ENCODE data around the gene CAMK2D.

Gene CAMK2D

DNA sequence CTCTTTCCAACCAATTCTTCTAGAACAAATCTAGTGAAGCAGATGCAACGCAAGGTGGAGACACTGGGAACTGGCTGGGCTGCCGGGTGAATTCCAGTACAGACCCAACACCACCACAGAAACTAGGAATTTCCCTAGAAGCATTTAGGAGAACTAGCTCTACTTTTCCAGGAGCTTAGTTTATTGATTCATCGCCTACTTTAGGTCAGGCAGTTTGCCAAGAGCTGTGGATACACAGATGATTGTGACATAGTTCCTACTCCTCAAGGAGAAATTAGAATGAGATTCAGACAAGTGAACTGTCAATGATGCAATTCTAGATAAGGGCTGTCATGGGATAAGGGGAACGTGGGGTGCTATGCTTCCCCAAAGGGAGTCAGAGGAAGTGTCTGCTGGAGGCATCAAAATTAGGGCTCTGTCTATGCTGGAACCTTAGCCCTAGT is 350.0 kb downstream of the CAMK2D start:
- Histone ChIP-seq H3K4me1 (ENCODE audit: control insufficient read depth in 1 of 2, insufficient read depth in 1 of 2, low read depth in 1 of 2, low read length in 1 of 2) (no peaks in the 10 kb centered on the region), H3K4me3 (ENCODE audit: low read depth in 1 of 2, low read length in 1 of 2) (no peak overlapping the region), H3K27ac (no peak overlapping the region), H3K36me3 (no peaks in the 10 kb centered on the region), H3K9me3 (no peaks in the 10 kb centered on the region), H3K27me3 (no peaks in the 10 kb centered on the region)
- TF ChIP-seq, protein P1, sequence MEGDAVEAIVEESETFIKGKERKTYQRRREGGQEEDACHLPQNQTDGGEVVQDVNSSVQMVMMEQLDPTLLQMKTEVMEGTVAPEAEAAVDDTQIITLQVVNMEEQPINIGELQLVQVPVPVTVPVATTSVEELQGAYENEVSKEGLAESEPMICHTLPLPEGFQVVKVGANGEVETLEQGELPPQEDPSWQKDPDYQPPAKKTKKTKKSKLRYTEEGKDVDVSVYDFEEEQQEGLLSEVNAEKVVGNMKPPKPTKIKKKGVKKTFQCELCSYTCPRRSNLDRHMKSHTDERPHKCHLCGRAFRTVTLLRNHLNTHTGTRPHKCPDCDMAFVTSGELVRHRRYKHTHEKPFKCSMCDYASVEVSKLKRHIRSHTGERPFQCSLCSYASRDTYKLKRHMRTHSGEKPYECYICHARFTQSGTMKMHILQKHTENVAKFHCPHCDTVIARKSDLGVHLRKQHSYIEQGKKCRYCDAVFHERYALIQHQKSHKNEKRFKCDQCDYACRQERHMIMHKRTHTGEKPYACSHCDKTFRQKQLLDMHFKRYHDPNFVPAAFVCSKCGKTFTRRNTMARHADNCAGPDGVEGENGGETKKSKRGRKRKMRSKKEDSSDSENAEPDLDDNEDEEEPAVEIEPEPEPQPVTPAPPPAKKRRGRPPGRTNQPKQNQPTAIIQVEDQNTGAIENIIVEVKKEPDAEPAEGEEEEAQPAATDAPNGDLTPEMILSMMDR (IDR thresholded peaks at IDR 0.05), result no peak

DNA sequence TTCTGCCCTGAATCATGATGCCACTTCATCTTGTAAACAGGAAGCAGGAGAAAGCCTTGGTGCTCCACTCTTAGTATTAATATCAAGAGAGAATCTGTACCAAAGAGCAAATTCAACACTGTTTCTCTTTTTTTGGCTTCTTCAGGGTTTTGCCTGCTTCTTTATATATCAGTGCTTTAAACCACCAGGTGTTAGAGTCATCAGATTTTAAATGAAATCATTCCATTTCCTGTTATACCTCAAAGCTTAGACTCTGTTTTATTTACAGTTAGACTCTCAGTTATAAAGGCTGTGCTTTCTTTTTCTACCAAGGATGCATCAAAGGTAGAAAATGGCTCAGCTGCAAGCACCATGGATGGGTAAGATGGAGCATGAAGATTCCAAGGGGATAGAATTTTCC is 350.9 kb downstream of the CAMK2D start:
- TF ChIP-seq, protein P1 (IDR thresholded peaks at IDR 0.05), result no peak
- Histone ChIP-seq H3K4me1 (ENCODE audit: control insufficient read depth in 1 of 2, insufficient read depth in 1 of 2, low read depth in 1 of 2, low read length in 1 of 2) (no peaks in the 10 kb centered on the region), H3K27ac (no peak overlapping the region), H3K9me3 (no peaks in the 10 kb centered on the region), H3K4me3 (ENCODE audit: low read depth in 1 of 2, low read length in 1 of 2) (no peak overlapping the region), H3K27me3 (no peaks in the 10 kb centered on the region), H3K36me3 (no peaks in the 10 kb centered on the region)

DNA sequence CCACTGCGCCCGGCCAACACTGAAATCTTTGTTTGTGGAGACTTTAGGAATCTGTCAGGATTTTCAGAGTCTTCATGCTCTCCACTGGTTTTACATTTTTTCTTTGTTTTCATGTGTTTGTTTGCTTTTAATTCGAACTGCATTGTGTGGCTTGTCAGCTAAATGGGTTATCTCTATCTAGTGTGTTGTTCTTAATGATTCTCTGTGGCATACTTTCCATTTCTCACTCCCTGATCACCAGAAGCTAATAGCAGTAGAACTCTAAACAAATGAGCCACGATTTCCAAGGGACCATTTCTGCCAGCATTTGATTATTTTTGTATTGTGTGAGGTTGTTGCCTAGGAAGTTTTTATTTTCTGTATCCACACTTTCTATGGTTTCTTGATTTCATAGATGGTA is 352.4 kb downstream of the CAMK2D start:
- Histone ChIP-seq H3K4me1 (ENCODE audit: control insufficient read depth in 1 of 2, insufficient read depth in 1 of 2, low read depth in 1 of 2, low read length in 1 of 2) (no peaks in the 10 kb centered on the region), H3K27ac (no peak overlapping the region), H3K9me3 (no peaks in the 10 kb centered on the region), H3K4me3 (ENCODE audit: low read depth in 1 of 2, low read length in 1 of 2) (no peak overlapping the region), H3K27me3 (no peaks in the 10 kb centered on the region), H3K36me3 (no peaks in the 10 kb centered on the region)
- TF ChIP-seq, protein P1 (IDR thresholded peaks at IDR 0.05), result no peak

DNA sequence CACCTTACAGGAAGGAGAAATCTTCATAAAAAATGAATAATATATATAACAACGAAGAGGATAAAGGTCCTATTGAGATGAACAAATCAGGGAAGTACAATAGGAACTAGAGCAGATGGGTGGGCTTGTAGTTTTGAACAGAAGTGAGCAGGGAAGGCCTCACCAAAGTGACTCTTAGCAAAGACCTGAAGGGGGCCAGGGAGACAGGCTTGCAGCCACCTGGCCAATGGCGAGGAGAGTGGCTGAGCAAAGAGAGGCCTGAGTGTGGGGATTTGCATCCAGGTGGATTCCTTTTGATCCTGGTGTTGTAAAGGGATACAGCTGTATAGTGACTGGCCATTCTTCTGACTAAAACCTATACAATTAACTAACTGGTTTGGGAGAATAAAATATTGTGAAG is 354.1 kb downstream of the CAMK2D start:
- TF ChIP-seq, protein P1 (IDR thresholded peaks at IDR 0.05), result no peak
- no peak overlapping the region for H3K27ac ChIP-seq

DNA sequence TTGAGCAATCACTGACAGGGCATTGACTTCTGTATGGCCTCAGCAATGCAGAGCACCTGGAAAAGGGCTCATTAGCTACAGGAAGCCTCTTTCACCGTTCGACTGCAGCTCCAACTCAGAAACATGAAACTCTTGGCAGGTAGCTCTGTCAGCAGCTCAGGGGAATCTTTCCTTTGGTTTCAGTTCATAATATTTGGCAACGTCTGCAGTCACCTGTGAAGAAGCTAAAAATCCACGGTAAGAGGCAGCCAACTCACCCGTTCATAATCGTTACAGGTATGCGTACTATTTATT is 354.9 kb downstream of the CAMK2D start:
- no peaks in the 10 kb centered on the region for H3K27me3 ChIP-seq
- TF ChIP-seq, protein P1 (IDR thresholded peaks at IDR 0.05), result no peak
- no peak overlapping the region for H3K27ac ChIP-seq
- H3K9me3 ChIP-seq, result no peaks in the 10 kb centered on the region
- H3K36me3 ChIP-seq, result no peaks in the 10 kb centered on the region
- no peaks in the 10 kb centered on the region for H3K4me1 ChIP-seq (ENCODE audit: control insufficient read depth in 1 of 2, insufficient read depth in 1 of 2, low read depth in 1 of 2, low read length in 1 of 2)
- H3K4me3 ChIP-seq (ENCODE audit: low read depth in 1 of 2, low read length in 1 of 2), result no peak overlapping the region

More for the DNA sequence above, 354.1 kb downstream of the CAMK2D start:
- Histone ChIP-seq H3K4me1 (ENCODE audit: control insufficient read depth in 1 of 2, insufficient read depth in 1 of 2, low read depth in 1 of 2, low read length in 1 of 2) (no peaks in the 10 kb centered on the region), H3K4me3 (ENCODE audit: low read depth in 1 of 2, low read length in 1 of 2) (no peak overlapping the region), H3K36me3 (no peaks in the 10 kb centered on the region), H3K9me3 (no peaks in the 10 kb centered on the region), H3K27me3 (no peaks in the 10 kb centered on the region)
